Loucy (cell line): ENCODE results near the gene GMCL2.

Source experiments
- H2AFZ ChIP-seq: fragments of 200-600 bp; sonication (generic); 2 replicates; pipeline ENCODE4 v1.6.0; 2016; ENCODE audit warnings: antibody characterized with exemption, mild to moderate bottlenecking, low read length, moderate library complexity
- H3F3A ChIP-seq: fragments of 200-600 bp; 2 replicates; pipeline ENCODE4 v1.6.0; 2016; ENCODE audit warnings: antibody characterized with exemption, low read depth, mild to moderate bottlenecking
- H3K27me3 ChIP-seq: fragments of 200-600 bp; sonication (generic); 2 replicates; pipeline ENCODE4 v1.6.1; 2014; ENCODE audit warnings: low read length, mild to moderate bottlenecking; ENCODE audit not compliant: insufficient read depth, poor library complexity, severe bottlenecking
- H3K36me3 ChIP-seq: fragments of 200-600 bp; sonication (generic); 2 replicates; pipeline ENCODE4 v1.6.1; 2016; ENCODE audit warnings: low read length; ENCODE audit not compliant: insufficient read depth
- H3K4me1 ChIP-seq: fragments of 200-600 bp; sonication (generic); 2 replicates; pipeline ENCODE4 v1.5.1; 2014; ENCODE audit warnings: low read length, mild to moderate bottlenecking; ENCODE audit not compliant: insufficient read depth, poor library complexity, severe bottlenecking
- H3K4me2 ChIP-seq: fragments of 200-600 bp; sonication (generic); 2 replicates; pipeline ENCODE4 v1.6.0; 2014; ENCODE audit warnings: antibody characterized with exemption, low read length, low read depth, mild to moderate bottlenecking; ENCODE audit not compliant: poor library complexity, severe bottlenecking
- H3K4me3 ChIP-seq: fragments of 200-600 bp; sonication (generic); 2 replicates; pipeline ENCODE4 v1.5.1; 2014; ENCODE audit warnings: low read length, mild to moderate bottlenecking, mixed read lengths; ENCODE audit not compliant: poor library complexity, severe bottlenecking
- H3K79me2 ChIP-seq: fragments of 200-600 bp; sonication (generic); 2 replicates; pipeline ENCODE4 v1.6.1; 2014; ENCODE audit warnings: low read length; ENCODE audit not compliant: insufficient read depth
- H3K9ac ChIP-seq: fragments of 200-600 bp; sonication (generic); 2 replicates; pipeline ENCODE4 v1.6.0; 2014; ENCODE audit warnings: mild to moderate bottlenecking, low read depth, low read length, moderate library complexity; ENCODE audit not compliant: poor library complexity, severe bottlenecking
- H3K9me2 ChIP-seq: fragments of 200-600 bp; sonication (generic); replicated peaks from 2 replicates; pipeline ENCODE4 v1.6.1; 2016; ENCODE audit warnings: low read depth, low read length, mixed read lengths
- H3K9me3 ChIP-seq: fragments of 200-600 bp; sonication (generic); 2 replicates; pipeline ENCODE4 v1.6.1; 2014; ENCODE audit warnings: mild to moderate bottlenecking, antibody characterized with exemption, low read length, low read depth; ENCODE audit not compliant: insufficient read depth
- H4K20me1 ChIP-seq: fragments of 200-600 bp; sonication (generic); 2 replicates; pipeline ENCODE4 v1.6.0; 2014; ENCODE audit warnings: antibody characterized with exemption, low read length, mild to moderate bottlenecking; ENCODE audit not compliant: insufficient read depth, poor library complexity, severe bottlenecking
- EZH2phosphoT487 ChIP-seq: fragments of 200-600 bp; IDR thresholded peaks from 2 replicates; pipeline ENCODE4 v1.6.1; 2018; ENCODE audit warnings: antibody characterized with exemption, mild to moderate bottlenecking, moderate library complexity, borderline replicate concordance
- TF ChIP-seq, protein P1 (sequence below): fragments of 200-600 bp; sonication (generic); conservative IDR thresholded peaks from 2 replicates; pipeline ENCODE4 v1.5.1; 2014; ENCODE audit warnings: mild to moderate bottlenecking, antibody characterized with exemption, low read length

Gene GMCL2

DNA sequence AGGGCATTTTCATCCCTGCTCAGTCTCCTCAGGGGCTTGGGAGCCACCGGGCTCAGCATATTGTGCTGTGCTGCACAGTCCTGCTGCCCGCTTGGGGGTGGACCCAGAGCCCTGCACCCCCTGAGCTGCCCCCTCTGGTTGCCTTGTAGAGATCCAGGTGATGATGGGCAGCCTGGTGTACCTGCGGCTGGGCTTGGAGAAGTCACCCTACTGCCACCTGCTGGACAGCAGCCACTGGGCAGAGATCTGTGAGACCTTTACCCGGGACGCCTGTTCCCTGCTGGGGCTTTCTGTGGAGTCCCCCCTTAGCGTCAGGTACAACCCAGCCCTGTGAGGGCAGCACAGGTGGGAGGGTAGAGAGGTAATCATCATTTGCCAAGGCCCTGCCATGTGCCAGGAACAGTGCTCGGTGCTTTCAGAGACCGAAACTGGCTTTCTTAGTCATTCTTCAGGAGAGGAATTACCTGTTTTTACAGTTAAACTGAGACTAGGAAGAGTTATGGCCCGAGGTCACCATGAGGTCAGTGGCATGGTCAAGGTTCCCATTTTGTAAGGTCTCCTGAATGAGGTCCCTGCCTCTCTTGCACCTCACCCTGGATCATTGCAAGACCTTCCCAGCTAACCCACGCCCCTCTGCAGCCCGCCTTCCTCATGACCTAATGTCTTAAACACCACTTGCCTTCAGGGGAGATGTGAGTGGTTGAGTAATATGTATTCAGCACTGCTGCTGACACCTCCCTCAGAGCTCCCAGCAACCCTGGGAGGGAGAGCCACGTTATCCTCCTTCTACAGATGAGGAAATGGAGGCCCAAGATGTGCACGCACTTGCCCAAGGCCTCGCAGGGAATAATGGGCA is 41.0 kb downstream of the GMCL2 start:
- H3K79me2 ChIP-seq: 0 out of 2 replicates have a peak, but pooled peaks cover 2% of the 10 kb centered on the region
- no peak for TF ChIP-seq EZH2phosphoT487
- TF ChIP-seq, protein P1, sequence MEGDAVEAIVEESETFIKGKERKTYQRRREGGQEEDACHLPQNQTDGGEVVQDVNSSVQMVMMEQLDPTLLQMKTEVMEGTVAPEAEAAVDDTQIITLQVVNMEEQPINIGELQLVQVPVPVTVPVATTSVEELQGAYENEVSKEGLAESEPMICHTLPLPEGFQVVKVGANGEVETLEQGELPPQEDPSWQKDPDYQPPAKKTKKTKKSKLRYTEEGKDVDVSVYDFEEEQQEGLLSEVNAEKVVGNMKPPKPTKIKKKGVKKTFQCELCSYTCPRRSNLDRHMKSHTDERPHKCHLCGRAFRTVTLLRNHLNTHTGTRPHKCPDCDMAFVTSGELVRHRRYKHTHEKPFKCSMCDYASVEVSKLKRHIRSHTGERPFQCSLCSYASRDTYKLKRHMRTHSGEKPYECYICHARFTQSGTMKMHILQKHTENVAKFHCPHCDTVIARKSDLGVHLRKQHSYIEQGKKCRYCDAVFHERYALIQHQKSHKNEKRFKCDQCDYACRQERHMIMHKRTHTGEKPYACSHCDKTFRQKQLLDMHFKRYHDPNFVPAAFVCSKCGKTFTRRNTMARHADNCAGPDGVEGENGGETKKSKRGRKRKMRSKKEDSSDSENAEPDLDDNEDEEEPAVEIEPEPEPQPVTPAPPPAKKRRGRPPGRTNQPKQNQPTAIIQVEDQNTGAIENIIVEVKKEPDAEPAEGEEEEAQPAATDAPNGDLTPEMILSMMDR: peak; percentile 64
- H4K20me1 ChIP-seq: no peaks in the 10 kb centered on the region
- no peaks in the 10 kb centered on the region for H3K27me3 ChIP-seq
- no peak overlapping the region for H3K4me2 ChIP-seq
- no peak overlapping the region for H2AFZ ChIP-seq
- no peak overlapping the region for H3K9ac ChIP-seq
- no peak overlapping the region for H3K4me3 ChIP-seq
- no peaks in the 10 kb centered on the region for H3K9me3 ChIP-seq
- H3K9me2 ChIP-seq: no peaks in the 10 kb centered on the region
- no peaks in the 10 kb centered on the region for H3K4me1 ChIP-seq
- H3F3A ChIP-seq: no peaks in the 10 kb centered on the region
- H3K36me3 ChIP-seq: peaks cover 17% of the 10 kb centered on the region; the same call in 1 of the 2 replicates

DNA sequence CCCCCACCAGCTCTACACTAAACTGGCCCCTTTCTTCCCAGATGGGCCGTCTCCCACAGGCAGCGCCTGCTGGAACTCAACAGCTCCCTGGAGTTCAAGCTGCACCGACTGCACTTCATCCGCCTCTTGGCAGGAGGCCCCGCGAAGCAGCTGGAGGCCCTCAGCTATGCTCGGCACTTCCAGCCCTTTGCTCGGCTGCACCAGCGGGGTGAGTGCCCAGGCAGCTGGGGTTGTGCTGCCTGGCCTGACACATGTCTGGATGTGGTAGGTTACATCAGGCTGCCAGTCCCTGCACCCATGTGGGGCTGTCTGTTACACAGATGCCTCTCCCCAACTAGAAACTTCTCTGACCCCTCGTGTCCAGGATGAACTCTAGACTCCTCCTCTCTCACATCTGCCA is 43.3 kb downstream of the GMCL2 start:
- Histone ChIP-seq H3K4me2 (no peak overlapping the region), H3K9ac (no peak overlapping the region), H3K4me1 (no peaks in the 10 kb centered on the region), H3K27me3 (no peaks in the 10 kb centered on the region), H4K20me1 (no peaks in the 10 kb centered on the region), H3F3A (no peaks in the 10 kb centered on the region), H3K4me3 (no peak overlapping the region), H3K36me3 (peaks cover 17% of the 10 kb centered on the region; the same call in 1 of the 2 replicates), H3K9me2 (no peaks in the 10 kb centered on the region), H2AFZ (no peak overlapping the region), H3K79me2 (no peaks in the 10 kb centered on the region), H3K9me3 (no peaks in the 10 kb centered on the region)
- TF ChIP-seq, protein P1: no peak
- TF ChIP-seq EZH2phosphoT487: no peak

DNA sequence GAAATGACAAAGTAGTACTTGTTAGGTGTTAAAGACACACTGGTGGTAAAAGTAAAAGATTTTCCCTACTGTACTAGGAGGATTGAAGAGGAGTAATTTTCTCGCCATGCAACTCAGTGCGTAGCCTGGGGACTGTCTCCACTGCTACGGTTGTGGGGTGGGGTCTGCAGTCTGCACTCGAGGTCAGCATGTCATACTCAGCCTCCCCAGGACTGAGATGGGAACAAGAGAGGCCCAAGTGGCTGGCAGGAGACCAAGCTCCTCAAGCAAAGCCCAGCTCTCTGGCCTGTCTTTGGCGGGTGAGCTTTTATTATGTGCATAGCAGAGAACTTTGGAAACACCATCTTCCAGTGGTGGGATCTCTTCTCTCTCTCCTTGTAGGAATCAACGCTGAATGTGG is 43.9 kb downstream of the GMCL2 start:
- Histone ChIP-seq H3K4me2 (no peak overlapping the region), H3K36me3 (peaks cover 14% of the 10 kb centered on the region; the same call in 1 of the 2 replicates)

More for the DNA sequence above, 43.9 kb downstream of the GMCL2 start:
- no peaks in the 10 kb centered on the region for H3K9me2 ChIP-seq
- H3K9ac ChIP-seq: no peak overlapping the region
- H3F3A ChIP-seq: no peaks in the 10 kb centered on the region
- H3K9me3 ChIP-seq: no peaks in the 10 kb centered on the region
- H3K4me1 ChIP-seq: no peaks in the 10 kb centered on the region
- H2AFZ ChIP-seq: no peak overlapping the region
- no peaks in the 10 kb centered on the region for H3K79me2 ChIP-seq
- no peaks in the 10 kb centered on the region for H4K20me1 ChIP-seq
- no peaks in the 10 kb centered on the region for H3K27me3 ChIP-seq
- no peak overlapping the region for H3K4me3 ChIP-seq
- TF ChIP-seq EZH2phosphoT487: no peak
- TF ChIP-seq, protein P1: no peak
